CD4-positive, alpha-beta T cell treated with Interleukin-15 for 4 hours (primary cell): ENCODE data around the gene EFCAB6.

Experiments used
- DNase-seq: peaks from one replicate; pipeline ENCODE4 v3.0.0-alpha.2; 2020; ENCODE audit warnings: low spot score

EFCAB6 gene

GRCh38 chr22:43828998-43829782 is 17.1 kb upstream of the EFCAB6 start:
- no peak for DNase-seq

GRCh38 chr22:43828725-43828997 is 16.6 kb upstream of the EFCAB6 start:
- no peak for DNase-seq

- DNase-seq: no peak
These were observed 16.0 kb upstream of the EFCAB6 start for GRCh38 chr22:43827926-43828724.

- no peak for DNase-seq
These were observed 15.1 kb upstream of the EFCAB6 start for GRCh38 chr22:43827003-43827735.

GRCh38 chr22:43826142-43827002 is 14.3 kb upstream of the EFCAB6 start:
- no peak for DNase-seq

GRCh38 chr22:43825651-43826050 is 13.5 kb upstream of the EFCAB6 start:
- no peak for DNase-seq

GRCh38 chr22:43824724-43825420 is 12.8 kb upstream of the EFCAB6 start:
- no peak for DNase-seq

GRCh38 chr22:43823911-43824665 is 12.0 kb upstream of the EFCAB6 start:
- DNase-seq: no peak

- no peak for DNase-seq
These were observed 11.3 kb upstream of the EFCAB6 start for GRCh38 chr22:43823353-43823908.

GRCh38 chr22:43821606-43822425 is 9.7 kb upstream of the EFCAB6 start:
- no peak for DNase-seq

- no peak for DNase-seq
These were observed 8.7 kb upstream of the EFCAB6 start for GRCh38 chr22:43820651-43821305.

GRCh38 chr22:43819931-43820640 is 8.0 kb upstream of the EFCAB6 start:
- DNase-seq: no peak

- no peak for DNase-seq
These were observed 7.4 kb upstream of the EFCAB6 start for GRCh38 chr22:43819421-43819921.

GRCh38 chr22:43818981-43819380 is 6.9 kb upstream of the EFCAB6 start:
- DNase-seq: no peak

GRCh38 chr22:43817402-43817801 is 5.3 kb upstream of the EFCAB6 start:
- no peak for DNase-seq

- DNase-seq: no peak
These were observed 2.2 kb upstream of the EFCAB6 start for GRCh38 chr22:43814264-43814663.

- DNase-seq: no peak
These were observed 785 bp upstream of the EFCAB6 start for GRCh38 chr22:43812890-43813289.

GRCh38 chr22:43811777-43812148 is 342 bp downstream of the EFCAB6 start:
- no peak for DNase-seq
